ENCODE measurements around the gene ADAMTS12.

DNA sequence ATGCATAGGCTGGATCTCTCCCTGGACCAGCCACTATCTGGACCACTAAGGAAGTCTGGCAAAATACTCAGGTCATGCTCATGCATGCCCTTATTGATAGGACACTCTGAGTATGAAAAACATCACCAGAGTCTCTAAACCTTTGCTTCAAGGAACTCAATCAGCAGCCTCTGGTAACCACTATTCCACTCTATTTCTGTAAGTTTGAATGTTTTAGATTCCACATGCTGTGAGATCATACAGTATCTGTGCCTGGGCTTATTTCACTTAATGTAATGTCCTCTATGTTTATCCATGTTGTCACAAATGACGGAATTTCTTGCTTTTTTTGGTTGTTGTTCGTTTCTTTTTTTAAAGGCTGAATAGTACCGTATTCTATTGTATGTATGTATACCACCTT is 382.8 kb downstream of the ADAMTS12 start:
- TF ChIP-seq GATA2 (IDR thresholded peaks at IDR 0.05; ENCODE audit: low read depth, low read length) (no peak), GATA3 (IDR thresholded peaks at IDR 0.05; ENCODE audit: low read depth, low read length) (no peak)

Data from SH-SY5Y (cell line).